HG03432 (cell line): ENCODE data around the gene RGP1.

Source experiments
- ATAC-seq: cut with Tn5 transposase; IDR thresholded peaks from one replicate; pipeline ENCODE4 v1.9.1; 2021; ENCODE audit warnings: mild to moderate bottlenecking, moderate library complexity; ENCODE audit not compliant: unreplicated experiment

RGP1 gene

DNA sequence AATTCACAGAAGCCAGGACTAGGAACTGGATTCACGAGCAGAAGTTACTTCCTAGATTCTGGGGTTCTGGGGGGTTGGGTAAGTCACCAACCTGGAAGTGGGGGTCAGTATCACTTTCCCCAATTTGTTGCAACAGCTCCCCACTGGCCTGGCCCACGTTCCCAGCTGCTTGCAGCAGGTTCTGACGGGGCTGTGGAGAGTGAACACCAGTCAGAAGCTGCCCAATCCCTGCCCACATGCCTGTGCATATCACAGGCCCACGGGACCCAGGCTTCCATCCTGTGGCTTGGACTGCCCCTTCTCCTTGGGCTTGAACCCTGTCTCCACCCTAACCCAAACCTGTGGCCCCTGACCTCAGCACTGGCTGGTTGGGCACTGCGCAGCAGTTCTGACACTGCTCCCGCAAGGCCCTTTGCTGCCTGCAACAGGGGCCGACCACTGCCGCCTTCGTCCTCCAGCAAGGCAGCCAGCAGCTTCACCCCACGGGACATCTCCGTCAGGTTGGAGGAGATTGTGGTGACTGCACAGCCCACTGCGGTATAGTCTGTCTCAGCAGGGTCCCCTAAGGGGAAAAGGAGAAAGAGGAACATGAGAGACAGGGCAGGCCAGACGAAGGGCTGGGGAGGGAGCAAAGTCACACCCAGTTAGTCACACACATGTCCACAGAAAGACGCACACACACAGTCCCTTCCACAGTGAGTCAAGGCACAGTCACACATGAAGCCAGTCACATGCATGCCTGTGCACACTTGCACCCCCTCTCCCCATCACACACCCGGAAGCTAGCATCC, 30.2 kb upstream of the RGP1 start:
- ATAC-seq, result no peak

DNA sequence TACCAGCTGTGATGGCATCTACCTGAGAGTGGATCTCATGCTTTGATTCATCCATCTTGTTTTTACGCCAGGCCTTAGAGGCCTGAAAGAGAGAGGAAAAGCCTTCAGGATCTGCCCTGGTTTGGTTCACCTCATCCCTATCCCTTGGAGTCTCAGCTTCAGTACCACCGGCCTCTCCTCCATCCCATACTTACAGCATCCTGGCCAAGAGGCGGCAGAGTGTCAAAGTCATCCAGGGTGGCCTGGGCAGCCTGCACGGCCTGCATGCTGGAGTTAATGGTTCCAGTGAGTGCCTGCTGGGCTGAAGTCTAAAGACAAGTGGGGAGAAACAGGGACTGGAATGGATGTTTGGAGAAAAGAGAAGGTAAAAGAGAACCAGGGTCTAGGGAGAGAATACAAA, 29.5 kb upstream of the RGP1 start:
- no peak for ATAC-seq

DNA sequence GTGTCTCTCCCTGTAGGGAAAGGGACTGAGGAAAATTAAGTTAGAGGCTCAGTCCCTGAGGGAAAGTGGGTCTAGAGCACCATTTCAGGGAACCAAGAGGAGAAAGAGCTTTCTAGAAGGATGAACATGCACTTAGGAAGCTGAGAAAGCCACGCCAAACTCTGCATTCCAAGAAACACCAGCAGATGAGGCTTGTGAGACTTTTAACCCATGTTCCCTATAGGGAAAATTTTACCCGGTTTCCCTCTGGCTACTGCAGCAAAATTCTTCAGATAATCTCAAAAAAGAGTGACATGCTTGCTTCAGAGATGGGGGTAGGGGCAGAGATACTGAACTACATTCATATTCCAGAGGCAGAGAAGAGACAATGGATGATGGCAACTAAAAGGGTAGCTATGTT, 25.7 kb upstream of the RGP1 start:
- ATAC-seq, result no peak

DNA sequence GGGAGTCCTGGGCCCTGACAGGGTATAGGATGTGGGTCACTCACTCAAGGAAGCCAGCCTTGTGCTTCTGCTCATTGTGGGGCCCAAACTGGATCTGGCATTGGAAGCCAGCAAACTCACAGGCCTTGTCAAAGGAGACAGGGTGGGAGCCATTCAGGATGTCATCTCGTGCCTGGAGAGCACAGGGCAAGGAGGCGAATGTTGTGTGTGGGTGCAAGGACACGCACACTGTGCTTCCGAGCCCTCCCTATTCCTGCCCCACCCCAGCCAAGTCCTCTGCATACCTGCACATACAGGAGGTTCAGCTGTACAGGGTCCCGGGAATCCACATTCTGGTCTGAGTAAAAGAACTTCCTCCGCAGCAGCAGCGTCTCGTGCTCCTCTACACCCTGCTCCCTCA, 25.2 kb upstream of the RGP1 start:
- ATAC-seq, result no peak

DNA sequence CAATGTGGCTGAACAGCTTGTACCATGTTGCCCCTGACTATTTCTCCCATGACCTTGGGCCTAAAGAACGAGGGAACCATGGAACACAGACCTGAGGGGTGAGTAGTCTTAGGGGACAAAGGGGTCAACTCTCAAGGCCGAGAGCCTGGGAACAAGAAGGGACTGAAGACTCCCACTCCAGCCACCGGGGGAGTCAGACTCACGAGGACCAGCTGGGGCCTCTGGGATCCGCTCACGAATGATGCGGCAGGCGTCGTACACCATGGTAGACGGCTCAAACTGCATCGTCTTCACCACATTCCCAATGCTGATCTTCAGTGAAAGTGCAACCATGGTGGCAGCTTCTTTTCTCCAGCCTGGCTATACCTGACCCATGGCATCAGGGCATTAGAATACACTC, 23.7 kb upstream of the RGP1 start:
- no peak for ATAC-seq

DNA sequence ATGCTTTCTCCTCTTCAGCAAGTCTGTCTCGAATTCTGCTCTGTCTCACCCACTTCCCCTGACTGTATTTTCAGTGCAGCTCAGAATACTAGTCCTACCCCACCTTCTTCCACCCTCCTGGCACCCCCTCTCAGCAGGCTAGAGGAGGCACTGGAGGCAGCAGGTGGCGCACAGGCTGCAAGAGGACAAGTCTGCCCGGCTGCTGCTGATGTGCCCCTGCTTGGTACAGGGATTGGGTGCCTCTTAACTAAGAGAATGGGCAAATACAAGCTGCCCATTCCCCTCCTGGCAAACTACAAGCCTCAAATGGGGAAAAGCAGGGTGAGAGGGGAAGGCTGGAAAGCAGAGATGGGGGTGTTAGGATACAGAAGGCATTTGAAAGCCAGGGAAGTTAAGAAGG, 22.2 kb upstream of the RGP1 start:
- ATAC-seq, result peak; percentile 40

DNA sequence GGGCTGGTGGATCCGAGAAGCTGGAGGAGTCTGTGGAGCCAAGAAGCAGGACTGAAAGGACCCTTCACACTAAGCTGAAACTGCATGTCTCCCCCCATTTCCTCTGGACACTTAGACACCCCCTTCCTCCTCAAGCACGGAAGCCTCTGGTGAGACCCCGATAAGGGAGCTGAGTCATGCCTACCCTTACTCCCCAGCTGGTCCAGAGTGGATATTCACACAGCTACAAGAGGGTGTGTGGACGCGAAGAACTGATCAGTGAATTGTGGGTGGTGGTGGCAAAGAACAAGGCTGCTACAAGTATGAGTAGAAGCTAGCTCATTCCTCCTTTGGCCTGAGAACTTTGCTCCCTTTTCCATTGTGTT, 21.4 kb upstream of the RGP1 start:
- ATAC-seq, result no peak

DNA sequence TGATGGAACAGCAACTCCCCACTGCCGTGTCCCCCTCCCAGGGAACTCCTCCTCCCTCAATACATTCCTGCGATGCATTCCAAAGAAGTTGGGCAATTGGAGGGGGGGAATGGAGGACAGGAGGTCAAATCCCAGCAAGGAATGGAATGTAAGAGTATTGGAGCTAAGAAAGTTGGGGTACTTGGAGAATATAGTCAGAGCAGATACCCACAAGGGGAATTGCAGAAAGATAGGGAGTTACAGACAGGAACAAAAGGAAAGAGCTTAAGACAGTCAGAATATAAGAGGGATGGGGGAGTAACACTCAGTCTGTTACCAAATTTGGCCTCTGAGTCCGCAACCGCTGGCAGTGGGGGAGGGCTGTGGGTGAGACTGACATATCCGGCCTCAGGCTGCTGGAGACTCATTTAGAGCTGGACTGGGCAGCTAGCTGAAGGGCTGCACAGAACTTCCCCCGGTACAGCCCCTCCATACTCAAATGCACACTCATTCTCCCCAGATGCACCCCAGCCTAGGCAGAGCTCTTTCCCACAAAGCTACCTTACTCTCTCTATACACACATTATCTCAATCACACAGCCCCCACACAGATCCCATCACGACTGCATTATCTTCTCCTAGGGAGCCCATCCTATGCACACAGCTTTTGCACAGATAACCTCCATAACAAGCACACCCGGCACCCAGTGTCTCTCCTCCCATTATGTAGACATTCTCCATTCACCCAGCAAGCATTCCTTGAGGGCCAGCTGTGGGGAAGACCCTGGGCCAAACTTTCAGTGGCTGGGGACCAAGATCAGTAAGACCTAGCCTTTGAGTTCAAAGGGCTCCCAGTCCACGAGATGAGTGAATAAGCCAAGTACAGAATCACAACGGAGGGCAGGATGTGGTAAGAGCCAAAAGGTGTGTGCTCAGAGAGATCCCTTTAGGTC, 20.8 kb upstream of the RGP1 start:
- no peak for ATAC-seq

DNA sequence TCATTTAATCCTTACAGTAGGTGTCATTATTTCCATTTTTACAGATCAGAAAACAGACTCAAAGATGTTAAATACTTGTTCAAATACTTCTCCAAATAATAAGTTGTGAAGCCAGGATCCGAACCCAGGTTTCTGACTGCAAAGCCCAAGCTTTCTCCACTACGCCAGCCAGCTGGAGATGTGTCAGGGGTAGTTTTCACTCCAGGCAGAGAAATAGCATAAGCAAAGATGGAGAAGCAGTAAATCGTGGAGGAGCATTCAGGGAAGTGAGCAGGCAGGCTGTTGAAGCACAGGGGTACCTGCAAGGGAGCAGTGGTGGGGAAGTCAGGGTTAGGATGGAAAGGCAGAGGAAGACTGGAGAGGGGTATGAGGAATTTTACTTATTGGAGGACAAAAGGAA, 20.0 kb upstream of the RGP1 start:
- no peak for ATAC-seq

DNA sequence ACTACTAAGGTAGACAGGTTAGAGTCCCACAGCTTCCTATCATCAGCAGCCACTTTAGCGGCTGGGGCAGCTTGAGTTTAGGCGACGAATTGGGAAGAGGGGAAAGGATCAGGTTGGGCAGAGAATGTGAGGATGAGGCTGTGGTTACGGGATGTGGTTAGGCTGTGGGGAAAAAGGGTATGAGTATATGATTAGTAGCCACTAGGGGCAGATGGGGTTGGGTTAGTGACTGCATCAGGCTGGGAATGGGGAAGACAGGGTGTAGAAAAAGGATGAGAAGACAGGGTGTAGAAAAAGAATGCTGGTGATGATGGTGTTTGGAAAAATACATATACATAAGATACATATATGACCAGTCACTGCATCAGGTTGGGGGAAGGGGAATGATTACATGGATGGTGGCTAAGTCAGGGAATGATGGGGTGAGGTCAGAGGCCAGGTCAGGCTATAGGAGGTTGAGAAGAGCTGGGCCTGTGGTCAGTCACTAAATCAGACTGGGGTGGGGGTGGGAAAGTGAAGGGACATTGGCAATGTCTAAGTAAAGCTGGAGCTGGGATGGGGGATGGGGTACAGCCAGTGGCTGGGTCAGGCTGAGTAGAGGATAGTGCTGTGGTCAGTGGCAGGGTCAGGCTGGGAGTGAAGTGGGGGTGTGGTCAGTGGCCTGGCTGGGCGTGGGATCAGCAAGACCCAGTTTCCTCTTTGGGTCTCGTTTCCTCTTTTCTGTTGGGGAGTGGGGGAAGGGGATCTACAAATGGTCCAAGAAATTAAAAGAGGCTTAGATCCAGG, 19.2 kb upstream of the RGP1 start:
- ATAC-seq, result no peak

DNA sequence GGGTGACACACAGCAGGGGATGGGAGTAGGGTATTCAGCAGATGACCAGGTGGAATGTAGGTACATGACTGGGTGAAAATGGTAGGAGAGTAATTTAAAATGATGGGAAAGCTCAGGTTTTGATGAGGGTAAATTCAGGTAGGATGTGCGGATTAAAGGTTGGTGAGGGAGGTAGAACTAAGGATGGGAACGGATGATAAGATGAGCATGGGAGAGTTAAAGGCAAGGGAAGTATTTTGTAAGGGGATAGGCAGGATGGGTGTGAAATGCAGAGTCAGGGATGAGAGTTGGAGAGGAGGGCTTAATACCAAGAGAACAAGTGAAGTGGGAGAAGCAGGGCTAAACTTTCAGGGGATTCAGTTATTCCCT, 18.6 kb upstream of the RGP1 start:
- no peak for ATAC-seq

DNA sequence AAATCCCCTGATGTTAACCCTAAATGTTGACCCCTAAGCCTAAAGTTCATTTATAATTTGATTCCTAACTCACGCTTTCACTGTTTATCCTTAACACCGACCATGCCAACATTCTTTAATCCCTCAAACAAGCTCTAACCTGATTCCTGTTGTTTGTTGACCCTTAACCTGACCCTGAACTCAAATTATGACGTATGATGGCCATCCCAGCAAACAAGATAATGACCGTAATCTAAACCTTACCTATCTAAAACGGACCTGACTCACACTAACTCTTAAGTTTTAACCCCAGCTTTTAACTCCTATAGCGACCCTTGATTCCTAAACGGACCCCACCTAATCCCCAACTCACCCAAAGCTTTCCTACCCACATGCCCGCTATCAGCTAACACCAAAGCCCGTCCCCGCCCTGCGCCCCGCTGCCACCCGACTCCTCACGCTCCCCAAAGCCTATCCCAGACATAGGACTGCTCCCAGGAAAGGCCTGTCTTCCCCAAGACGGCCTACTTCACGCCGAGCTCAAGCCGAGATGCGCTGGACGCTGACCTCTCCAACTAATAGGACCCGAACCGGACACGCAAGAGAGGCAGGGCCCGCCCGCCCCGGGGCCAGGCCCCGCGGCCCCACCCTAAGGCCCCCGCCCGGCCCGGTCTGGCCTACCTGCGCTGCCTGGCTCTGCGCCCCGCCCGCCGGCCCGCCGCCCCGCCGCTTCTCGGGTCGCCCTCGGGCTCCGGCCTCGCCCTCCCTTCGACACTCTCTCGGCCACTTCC, 17.5 kb upstream of the RGP1 start:
- ATAC-seq, result peak; percentile 0

DNA sequence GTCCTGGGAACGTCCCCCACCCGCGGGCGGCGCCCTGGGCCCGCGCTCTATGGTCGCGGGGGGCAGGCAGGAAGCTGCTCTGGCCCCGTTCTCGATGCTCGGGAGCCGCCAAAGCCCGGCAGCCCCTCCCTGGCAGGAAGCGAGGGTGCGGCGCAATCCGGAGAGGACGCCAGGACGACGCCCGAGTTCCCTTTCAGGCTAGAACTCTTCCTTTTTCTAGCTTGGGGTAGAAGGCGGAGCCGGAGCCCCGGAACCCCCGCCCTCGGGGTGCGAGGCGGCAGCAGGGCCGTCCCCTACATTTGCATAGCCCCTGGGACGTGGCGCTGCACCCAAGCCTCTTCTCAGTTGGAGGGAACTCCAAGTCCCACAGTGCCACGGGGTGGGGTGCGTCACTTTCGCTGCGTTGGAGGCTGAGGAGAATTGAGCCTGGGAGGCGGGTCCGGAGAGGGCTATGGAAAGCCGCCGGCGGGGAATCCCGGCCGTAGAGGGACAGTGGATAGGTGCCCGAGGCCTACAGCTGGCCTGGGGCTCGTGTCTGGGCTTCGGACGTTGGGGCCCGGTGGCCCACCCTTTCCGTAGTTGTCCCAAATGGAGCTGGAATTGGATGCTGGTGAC, 16.8 kb upstream of the RGP1 start, which contains the start of the genes CREB3 and TLN1:
TSS of gene CREB3 (plus strand) at position 482 of the 615 bp plus-strand sequence. CDS start at position 589, 107 bp downstream.
TSS of gene TLN1 (minus strand) at position 11 of the 615 bp plus-strand sequence. CDS start 6,501 bp downstream, outside the sequence.
- peak; percentile 83 for ATAC-seq

DNA sequence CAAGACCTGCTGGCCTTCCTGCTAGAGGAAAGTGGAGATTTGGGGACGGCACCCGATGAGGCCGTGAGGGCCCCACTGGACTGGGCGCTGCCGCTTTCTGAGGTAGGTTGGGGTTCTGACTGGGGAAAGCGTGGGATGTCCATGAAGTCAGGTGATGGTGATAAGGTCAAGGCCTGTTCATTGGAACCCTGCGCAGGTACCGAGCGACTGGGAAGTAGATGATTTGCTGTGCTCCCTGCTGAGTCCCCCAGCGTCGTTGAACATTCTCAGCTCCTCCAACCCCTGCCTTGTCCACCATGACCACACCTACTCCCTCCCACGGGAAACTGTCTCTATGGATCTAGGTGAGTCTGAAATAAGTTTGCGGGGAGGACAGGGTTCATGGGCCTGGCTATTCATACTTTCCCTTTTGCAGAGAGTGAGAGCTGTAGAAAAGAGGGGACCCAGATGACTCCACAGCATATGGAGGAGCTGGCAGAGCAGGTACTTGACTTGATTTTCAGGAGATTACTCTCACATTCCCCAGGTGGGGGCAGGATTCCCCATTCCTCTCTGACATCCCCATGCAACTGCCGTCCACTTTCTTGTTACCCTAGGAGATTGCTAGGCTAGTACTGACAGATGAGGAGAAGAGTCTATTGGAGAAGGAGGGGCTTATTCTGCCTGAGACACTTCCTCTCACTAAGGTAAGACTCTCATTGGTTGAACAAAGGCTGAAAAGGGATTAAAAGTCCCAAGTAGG, 16.1 kb upstream of the RGP1 start:
- ATAC-seq, result peak; percentile 0

DNA sequence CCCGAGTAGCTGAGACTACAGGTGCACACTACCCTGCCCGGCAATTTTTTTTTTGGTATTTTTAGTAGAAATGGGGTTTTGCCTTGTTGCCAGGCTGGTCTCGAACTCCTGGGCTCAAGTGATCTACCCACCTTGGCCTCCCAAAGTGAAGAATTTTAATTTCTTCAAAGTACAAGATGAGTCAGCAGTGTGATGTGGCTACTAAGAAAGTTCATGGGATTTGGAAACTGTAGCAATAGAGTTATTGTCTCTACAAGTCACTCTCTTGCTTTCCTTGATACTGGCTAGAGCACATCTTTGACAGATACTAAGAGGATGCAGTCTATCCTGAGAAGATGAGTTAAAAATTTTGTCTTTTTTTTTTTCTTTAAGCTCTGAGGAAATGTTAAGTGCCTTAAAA, 15.0 kb upstream of the RGP1 start:
- no peak for ATAC-seq

DNA sequence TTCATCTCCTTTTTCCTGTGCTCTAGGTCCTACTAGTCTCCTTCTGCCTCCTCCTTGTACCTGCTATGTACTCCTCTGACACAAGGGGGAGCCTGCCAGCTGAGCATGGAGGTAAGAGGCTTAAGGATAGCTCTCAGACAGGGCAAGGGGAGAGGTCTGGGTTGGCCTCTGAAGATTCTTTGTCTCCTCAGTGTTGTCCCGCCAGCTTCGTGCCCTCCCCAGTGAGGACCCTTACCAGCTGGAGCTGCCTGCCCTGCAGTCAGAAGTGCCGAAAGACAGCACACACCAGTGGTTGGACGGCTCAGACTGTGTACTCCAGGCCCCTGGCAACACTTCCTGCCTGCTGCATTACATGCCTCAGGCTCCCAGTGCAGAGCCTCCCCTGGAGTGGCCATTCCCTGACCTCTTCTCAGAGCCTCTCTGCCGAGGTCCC, 12.9 kb upstream of the RGP1 start:
- no peak for ATAC-seq

DNA sequence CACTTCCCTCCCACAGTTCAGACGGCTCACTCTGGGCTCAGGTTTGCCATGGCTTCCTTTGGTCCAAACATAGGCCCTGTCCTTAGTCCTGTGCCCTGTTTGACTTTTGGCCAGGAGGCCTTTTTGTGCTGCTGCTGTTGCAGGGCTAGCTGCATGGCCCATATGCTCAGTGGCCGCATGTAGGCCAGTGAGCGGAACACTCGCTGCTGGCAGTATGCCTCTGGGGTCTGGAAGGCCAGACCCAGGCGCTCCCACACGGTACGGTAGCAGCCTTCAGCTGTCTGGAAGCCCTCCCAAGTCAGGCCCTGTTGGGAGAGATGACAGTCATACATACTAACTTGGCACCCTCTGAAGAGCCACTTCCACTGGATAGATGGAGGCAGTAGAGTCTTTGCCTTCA, 11.9 kb upstream of the RGP1 start:
- no peak for ATAC-seq

DNA sequence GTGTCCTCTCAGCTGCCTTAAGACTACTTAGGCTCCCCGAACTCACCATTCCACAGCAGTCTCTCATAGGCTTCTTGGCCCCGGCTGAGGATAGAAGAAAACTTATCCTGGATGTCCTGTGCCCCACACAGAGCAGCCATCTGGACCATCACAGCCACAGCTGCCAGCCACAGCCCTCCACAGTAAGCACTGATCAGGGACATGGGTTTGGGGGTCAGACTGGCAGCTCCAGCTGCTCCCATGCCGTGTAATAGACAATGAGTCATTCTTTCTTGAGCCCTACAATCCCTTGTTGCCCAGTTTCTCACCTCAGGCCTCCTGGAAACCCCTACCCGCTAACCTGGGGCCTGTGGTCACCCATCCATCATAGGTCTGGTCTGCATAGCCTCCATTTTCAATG, 10.9 kb upstream of the RGP1 start:
- no peak for ATAC-seq

DNA sequence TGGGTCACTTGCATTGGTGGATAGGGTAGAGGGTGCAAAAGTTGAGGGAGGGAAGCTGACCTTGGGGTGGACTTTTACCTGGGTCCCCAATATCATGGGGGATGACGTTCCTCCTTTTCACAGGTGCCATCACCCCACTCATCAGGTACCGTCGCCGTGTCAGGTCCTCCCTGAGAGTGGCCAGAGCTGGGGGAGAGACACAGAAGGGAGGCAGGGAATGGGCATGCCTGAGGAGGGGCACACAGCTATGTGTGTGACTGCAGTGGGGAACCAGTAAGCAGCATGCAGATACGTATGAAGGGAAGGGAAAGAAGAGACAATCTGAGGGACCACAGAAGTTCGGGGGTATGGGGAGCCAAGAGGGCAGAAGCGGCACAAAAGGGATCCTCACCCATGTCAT, 10.2 kb upstream of the RGP1 start:
- no peak for ATAC-seq
